Adrenal gland (tissue), 12 donors: ENCODE data around the gene ARSI. TPM values are rescaled to one million over a fixed set of nuclear protein-coding genes. Genes with fewer than 3 reads are reported as not detected.
A peak's percentile ranks its signal among the peaks of the same experiment; 100 is the strongest.

Experiments used
- DNase-seq, 7 donors: peaks; one replicate each; pipeline ENCODE4 v3.0.0-alpha.2; 2019 to 2020
- H3K27ac ChIP-seq, 5 donors: fragments of 200-600 bp; sonication (generic) in 4 of 5; 1 replicate in 3 of 5; 2 replicates in 2 of 5; pipeline versions ENCODE4 v1.5.1 to v1.8.0; 2016 to 2020; ENCODE audit warnings: mild to moderate bottlenecking in 1 of 5
- H3K27me3 ChIP-seq: fragments of 200-600 bp; 2 replicates; pipeline ENCODE4 v1.8.0; 2021
- H3K36me3 ChIP-seq, 2 donors: fragments of 200-600 bp; replicated peaks in 1 of 2; 1 replicate in 1 of 2; 2 replicates in 1 of 2; pipeline versions ENCODE4 v1.5.1 to v1.8.0; 2018 to 2022
- H3K4me1 ChIP-seq, 2 donors: fragments of 200-600 bp; replicated peaks in 1 of 2; 1 replicate in 1 of 2; 2 replicates in 1 of 2; pipeline versions ENCODE4 v1.5.1 to v1.8.0; 2018 to 2021
- H3K4me3 ChIP-seq, 4 donors: fragments of 200-600 bp; sonication (generic) in 3 of 4; one replicate each; pipeline ENCODE4 v1.5.1; 2016 to 2018
- H3K9me3 ChIP-seq, 3 donors: fragments of 200-600 bp; sonication (generic) in 1 of 3; replicated peaks in 1 of 3; 1 replicate in 2 of 3; 2 replicates in 1 of 3; pipeline versions ENCODE4 v1.5.1 to v1.8.0; 2016 to 2021
- POLR2A ChIP-seq, 2 donors: fragments of 450-650 bp; IDR thresholded peaks; one replicate each; pipeline ENCODE4 v1.6.1; 2017; ENCODE audit warnings: antibody characterized with exemption in 2 of 2, mild to moderate bottlenecking in 2 of 2, moderate library complexity in 1 of 2
- WGBS, 4 donors: extraction: QIAGEN DNeasy Blood & Tissue Kit in 2 of 4; methylation state at CpG; one replicate each; pipeline versions ENCODE4 v1.1.5 to v1.1.7; 2013 to 2017; 5-methylcytosine and 5-hydroxymethylcytosine counted together
- intact Hi-C, 2 donors: fragments of 100-400 bp; cut with DNase I; formaldehyde crosslinking; loops; one replicate each; pipeline versions ENCODE4 v1.14.1 to v1.15.0; 2022 to 2023
- polyA plus RNA-seq, 3 donors: library from polyadenylated mRNA; stranded (reverse); fragments of 200-250 nt in 2 of 3; fragments of 350-450 nt in 1 of 3; fragmentation: Illumina TruSeq in 1 of 3; extraction: RNeasy Lipid Tissue Mini Kit (QIAGEN cat#74804) in 1 of 3; gene quantifications; one replicate each; pipeline ENCODE4 v1.2.3, GENCODE V29; 2013 to 2014
- total RNA-seq, 9 donors: library from RNA; depleted of rRNA in 4 of 9; stranded (reverse); fragments of >200 nt in 4 of 9; fragments of 120-200 nt in 1 of 9; fragmentation: NEBNext Ultra II Directional in 1 of 9; extraction: Animal tissue kit (Norgen Biotek cat#: 25700) in 1 of 9; gene quantifications; one replicate each; pipeline versions ENCODE4 v1.1.0 to v1.2.4, GENCODE V29; 2013 to 2023
- TF ChIP-seq, protein P1 (sequence below), 6 experiments: fragments of 450-650 bp in 4 of 6; fragments of 200-600 bp in 2 of 6; sonication (generic) in 1 of 6; IDR thresholded peaks; 1 replicate in 5 of 6; 2 replicates in 1 of 6; pipeline versions ENCODE4 v1.5.1 to v1.8.0; 2016 to 2021; ENCODE audit warnings: antibody characterized with exemption in 6 of 6, mild to moderate bottlenecking in 2 of 6, moderate library complexity in 1 of 6
- donor health status: healthy with polysubstance abuse.
- donor health status: Bipolar disorder and iron deficiency.
- donor health status: DM: yes; HTN: yes; CAD: no.
- donor health status: DM: no; HTN: no; CAD: no.
- donor health status: DM: no; HTN: no; CAD: no.
- donor health status: DM: yes; HTN: yes; CAD: no.

The ARSI gene
- total and polyA plus RNA-seq, 12 donors, result 0.12 to 0.96 (median 0.39) TPM; not detected in 2

DNA sequence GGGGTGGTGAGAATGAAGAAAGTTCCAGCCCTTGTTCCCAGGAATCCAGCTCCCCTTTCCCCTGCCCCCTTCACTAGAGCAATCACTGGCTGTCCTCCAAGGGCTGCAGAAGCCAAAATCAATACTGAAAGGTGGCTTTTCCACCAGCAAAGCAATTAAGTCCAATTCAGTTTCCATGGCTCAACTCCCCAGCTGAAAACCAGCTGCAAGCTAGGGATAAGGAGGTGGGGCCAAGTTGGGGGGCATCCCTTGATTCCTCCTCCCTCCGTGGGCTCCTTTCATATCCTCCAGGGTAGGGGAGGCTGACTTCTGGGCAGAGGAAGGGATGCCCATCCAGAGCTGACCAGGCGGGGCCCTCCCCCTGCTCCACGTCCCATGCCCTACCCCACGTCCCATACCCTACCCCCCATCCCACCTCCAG lies 35.8 kb downstream of the ARSI start:
- Histone ChIP-seq H3K27ac (no peak overlapping the region), H3K36me3 (no peaks in the 10 kb centered on the region), H3K4me1 (peaks cover 0 to 10% of the 10 kb centered on the region in 2 donors), H3K27me3 (no peaks in the 10 kb centered on the region), H3K4me3 (no peak overlapping the region), H3K9me3 (no peaks in the 10 kb centered on the region)
- intact Hi-C loops, result no loop called here
- no peak for DNase-seq
- WGBS, 4 donors, result 69 to 84% (median 77%) methylated on average over 4 of the region's 4 CpGs
- TF ChIP-seq, protein P1, sequence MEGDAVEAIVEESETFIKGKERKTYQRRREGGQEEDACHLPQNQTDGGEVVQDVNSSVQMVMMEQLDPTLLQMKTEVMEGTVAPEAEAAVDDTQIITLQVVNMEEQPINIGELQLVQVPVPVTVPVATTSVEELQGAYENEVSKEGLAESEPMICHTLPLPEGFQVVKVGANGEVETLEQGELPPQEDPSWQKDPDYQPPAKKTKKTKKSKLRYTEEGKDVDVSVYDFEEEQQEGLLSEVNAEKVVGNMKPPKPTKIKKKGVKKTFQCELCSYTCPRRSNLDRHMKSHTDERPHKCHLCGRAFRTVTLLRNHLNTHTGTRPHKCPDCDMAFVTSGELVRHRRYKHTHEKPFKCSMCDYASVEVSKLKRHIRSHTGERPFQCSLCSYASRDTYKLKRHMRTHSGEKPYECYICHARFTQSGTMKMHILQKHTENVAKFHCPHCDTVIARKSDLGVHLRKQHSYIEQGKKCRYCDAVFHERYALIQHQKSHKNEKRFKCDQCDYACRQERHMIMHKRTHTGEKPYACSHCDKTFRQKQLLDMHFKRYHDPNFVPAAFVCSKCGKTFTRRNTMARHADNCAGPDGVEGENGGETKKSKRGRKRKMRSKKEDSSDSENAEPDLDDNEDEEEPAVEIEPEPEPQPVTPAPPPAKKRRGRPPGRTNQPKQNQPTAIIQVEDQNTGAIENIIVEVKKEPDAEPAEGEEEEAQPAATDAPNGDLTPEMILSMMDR (IDR thresholded peaks at IDR 0.05), result no peak
- TF ChIP-seq POLR2A (IDR thresholded peaks at IDR 0.05), result no peak

DNA sequence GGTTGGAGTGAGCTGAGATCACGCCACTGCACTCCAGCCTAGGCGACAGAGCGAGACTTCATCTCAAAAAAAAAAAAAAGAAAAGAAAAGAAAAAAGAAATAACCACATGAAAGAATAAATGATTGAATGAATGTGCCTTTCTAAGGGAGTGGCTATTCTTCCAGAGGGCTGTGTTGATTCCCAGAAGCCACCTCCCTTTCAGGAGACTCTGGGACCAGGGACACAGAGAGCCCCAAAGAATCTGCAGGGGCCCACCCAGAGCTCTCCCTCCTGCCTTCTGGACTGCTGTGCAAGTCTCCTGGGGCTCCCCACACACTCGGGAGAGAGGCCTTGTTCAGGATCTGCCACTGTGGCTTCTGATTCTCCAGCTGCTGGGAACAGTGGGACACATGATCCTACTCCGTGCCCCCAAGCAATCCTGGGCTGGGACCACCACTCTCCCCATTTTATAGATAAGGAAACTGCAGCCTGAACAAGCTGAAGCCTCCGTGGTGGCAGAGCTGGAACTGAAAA lies 36.8 kb downstream of the ARSI start:
- peaks cover 0 to 10% of the 10 kb centered on the region in 2 donors for H3K4me1 ChIP-seq
- no peak overlapping the region for H3K4me3 ChIP-seq
- DNase-seq, result no peak
- no peaks in the 10 kb centered on the region for H3K36me3 ChIP-seq
- no peaks in the 10 kb centered on the region for H3K27me3 ChIP-seq
- 76 to 83% (median 81%) methylated on average over 6 of the region's 6 CpGs for WGBS, 4 donors
- TF ChIP-seq POLR2A (IDR thresholded peaks at IDR 0.05), result no peak
- TF ChIP-seq, protein P1 (IDR thresholded peaks at IDR 0.05), result no peak
- intact Hi-C loops, result no loop called here
- no peak overlapping the region for H3K27ac ChIP-seq
- no peaks in the 10 kb centered on the region for H3K9me3 ChIP-seq

DNA sequence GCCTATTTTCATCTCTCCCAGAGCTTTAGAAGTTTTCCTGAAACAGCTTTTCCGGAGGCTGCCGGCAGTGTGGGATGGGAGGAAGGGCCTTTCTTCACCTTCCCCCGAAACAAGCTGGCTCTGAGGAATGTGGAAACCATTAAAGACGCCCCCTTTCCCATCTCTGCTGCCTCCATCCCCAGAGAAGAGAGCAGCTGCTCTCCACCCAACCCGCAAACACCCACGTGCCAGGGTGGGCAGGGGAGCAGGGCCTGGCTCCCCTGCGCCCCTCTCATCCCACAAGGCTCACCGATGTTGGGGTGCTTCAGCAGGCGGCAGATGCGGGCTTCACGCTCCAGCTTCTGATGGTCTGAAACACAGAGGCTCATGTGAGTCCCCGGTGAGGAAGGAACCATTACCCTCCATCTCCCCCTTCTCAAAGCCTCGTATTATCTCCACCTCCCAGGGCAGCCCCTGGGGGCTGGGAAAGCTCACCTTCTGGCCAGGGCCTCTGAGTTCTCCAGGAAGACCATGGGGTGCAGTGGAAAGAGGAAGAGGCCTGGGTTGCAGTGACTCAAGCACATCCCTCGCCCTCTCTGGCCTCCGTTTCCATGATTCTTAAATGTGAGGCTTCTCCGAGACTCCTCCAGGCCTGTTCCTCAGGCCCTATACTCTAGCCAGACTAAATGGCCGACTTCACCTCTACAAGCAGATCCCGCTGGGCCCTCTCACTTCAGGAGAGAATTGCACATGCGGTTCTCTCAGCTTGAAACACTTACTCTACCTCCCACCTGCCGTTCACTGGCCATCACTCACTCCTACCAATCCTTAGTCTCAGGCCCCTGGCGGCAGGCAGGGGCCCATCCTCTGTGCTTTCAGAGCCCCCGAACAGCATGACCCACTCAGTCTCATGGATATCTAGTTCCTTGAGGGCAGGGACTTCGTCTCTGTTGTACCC lies 37.8 kb downstream of the ARSI start:
- WGBS, 4 donors, result 89 to 96% (median 90%) methylated on average over 17 to 23 of the region's 23 CpGs
- Histone ChIP-seq H3K27me3 (no peaks in the 10 kb centered on the region), H3K4me1 (peaks cover 0 to 10% of the 10 kb centered on the region in 2 donors), H3K36me3 (no peaks in the 10 kb centered on the region), H3K9me3 (no peaks in the 10 kb centered on the region), H3K27ac (no peak overlapping the region), H3K4me3 (no peak overlapping the region)
- intact Hi-C loops, result no loop called here
- DNase-seq, result no peak
- TF ChIP-seq, protein P1 (IDR thresholded peaks at IDR 0.05), result no peak
- no peak for TF ChIP-seq POLR2A (IDR thresholded peaks at IDR 0.05)

DNA sequence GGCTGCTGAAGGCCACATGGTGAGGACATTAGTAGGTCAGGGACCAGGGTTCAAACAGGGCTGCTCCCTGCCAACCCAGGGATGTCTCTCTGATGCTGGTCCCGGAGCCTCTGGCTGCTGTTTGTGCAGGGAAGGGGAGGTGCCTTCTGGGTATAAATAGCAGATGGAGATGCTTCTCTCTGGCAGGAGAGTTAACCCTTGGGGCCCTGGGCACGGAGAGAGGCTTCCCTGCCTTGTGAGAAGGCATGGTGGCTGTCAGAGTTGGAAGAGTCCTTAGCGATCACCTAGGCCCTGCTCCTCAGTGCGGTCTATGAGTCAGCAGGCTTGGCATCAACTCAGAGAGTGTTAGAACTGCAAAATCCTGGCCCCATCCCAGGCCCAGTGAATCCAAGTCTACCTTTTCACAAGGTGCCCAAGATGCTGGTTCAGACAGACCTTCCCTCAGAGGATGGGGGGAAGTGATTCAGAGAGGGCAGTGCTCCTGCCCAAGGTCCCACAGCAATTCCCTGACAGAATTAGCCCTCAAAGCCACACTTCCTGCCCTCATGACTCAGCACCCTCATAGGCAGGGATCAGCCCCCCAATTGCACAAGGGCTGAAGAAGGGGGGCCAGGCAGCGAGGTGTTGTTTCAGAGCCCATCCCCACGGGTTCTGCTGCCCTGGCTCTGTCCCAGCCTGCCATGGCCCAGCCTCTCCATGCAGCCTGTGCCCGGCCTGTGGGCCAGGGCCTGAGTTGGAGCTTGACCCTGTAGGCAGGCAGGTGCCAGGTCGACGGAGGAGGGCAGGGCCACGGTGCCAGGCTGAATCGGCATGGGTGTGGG lies 38.7 kb downstream of the ARSI start:
- Histone ChIP-seq H3K4me3 (no peak overlapping the region), H3K4me1 (peaks cover 0 to 10% of the 10 kb centered on the region in 2 donors), H3K27me3 (no peaks in the 10 kb centered on the region), H3K36me3 (no peaks in the 10 kb centered on the region), H3K9me3 (no peaks in the 10 kb centered on the region), H3K27ac (peak overlapping the region in 1 of 5 donors; percentile 41)
- intact Hi-C loops, result no loop called here
- no peak for TF ChIP-seq POLR2A (IDR thresholded peaks at IDR 0.05)
- TF ChIP-seq, protein P1 (IDR thresholded peaks at IDR 0.05), result no peak
- peak; percentile 68 to 85 (median 83) for DNase-seq
- 17 to 40% (median 35%) methylated on average over 4 to 11 of the region's 11 CpGs for WGBS, 4 donors
